HepG2 (cell line): ENCODE measurements around the gene SLC16A5. TPM values are rescaled to one million over a fixed set of nuclear protein-coding genes. Genes with fewer than 3 reads are reported as not detected.

Experiments used
- ATF6 ChIP-seq: sonication (generic); formaldehyde crosslinking; conservative IDR thresholded peaks from 2 replicates; pipeline ENCODE4 v1.4.0; 2020; ENCODE audit warnings: missing genetic modification reagents
- CREB3 ChIP-seq: sonication (generic); formaldehyde crosslinking; IDR thresholded peaks from 2 replicates; pipeline ENCODE4 v1.5.0; 2020; ENCODE audit warnings: missing genetic modification reagents
- E2F5 ChIP-seq: sonication (generic); formaldehyde crosslinking; conservative IDR thresholded peaks from 2 replicates; pipeline ENCODE4 v1.4.0; 2020; ENCODE audit warnings: missing genetic modification reagents
- FOXK1 ChIP-seq: sonication (generic); formaldehyde crosslinking; IDR thresholded peaks from 2 replicates; pipeline ENCODE4 v1.4.0; 2020; ENCODE audit warnings: low read depth, missing genetic modification reagents, borderline replicate concordance
- GLI4 ChIP-seq: sonication (generic); formaldehyde crosslinking; IDR thresholded peaks from 2 replicates; pipeline ENCODE4 v1.5.1; 2020; ENCODE audit warnings: missing genetic modification reagents, mild to moderate bottlenecking, moderate library complexity, borderline replicate concordance
- GZF1 ChIP-seq: sonication (generic); formaldehyde crosslinking; IDR thresholded peaks from 2 replicates; pipeline ENCODE4 v1.5.1; 2020; ENCODE audit warnings: mild to moderate bottlenecking, missing genetic modification reagents
- KDM3A ChIP-seq: IDR thresholded peaks from 2 replicates; pipeline ENCODE4 v1.6.1; 2018; ENCODE audit warnings: low read depth, missing compliant biosample characterization
- NFIC ChIP-seq: IDR thresholded peaks from 2 replicates; pipeline ENCODE4 v1.6.1; 2012; ENCODE audit warnings: mild to moderate bottlenecking, low read length, inconsistent platforms
- RFX3 ChIP-seq: IDR thresholded peaks from 2 replicates; pipeline ENCODE4 v1.6.1; 2016; ENCODE audit warnings: missing biosample characterization, missing genetic modification reagents
- RFXANK ChIP-seq: IDR thresholded peaks from 2 replicates; pipeline ENCODE4 v1.6.1; 2016
- SIX4 ChIP-seq: sonication (generic); formaldehyde crosslinking; IDR thresholded peaks from 2 replicates; pipeline ENCODE4 v1.4.0; 2020; ENCODE audit warnings: missing genetic modification reagents
- TCF12 ChIP-seq, 2 experiments: fragments of 450-650 bp in 1 of 2; sonication (generic) in 1 of 2; formaldehyde crosslinking in 1 of 2; IDR thresholded peaks; 2 replicates each; pipeline versions ENCODE4 v1.6.1 to v1.8.0; 2017 to 2022; ENCODE audit warnings: antibody characterized with exemption in 1 of 2, mild to moderate bottlenecking in 1 of 2, missing genetic modification reagents in 1 of 2, moderate library complexity in 1 of 2
- TFDP1 ChIP-seq: IDR thresholded peaks from 2 replicates; pipeline ENCODE4 v1.6.1; 2016; ENCODE audit warnings: missing compliant biosample characterization, missing genetic modification reagents, borderline replicate concordance
- TOE1 ChIP-seq: sonication (generic); formaldehyde crosslinking; IDR thresholded peaks from 2 replicates; pipeline ENCODE4 v1.4.0; 2020; ENCODE audit warnings: mild to moderate bottlenecking, missing genetic modification reagents
- ZBTB20 ChIP-seq: sonication (generic); formaldehyde crosslinking; IDR thresholded peaks from 2 replicates; pipeline ENCODE4 v1.8.1; 2023; ENCODE audit warnings: missing genetic modification reagents, low read depth, mild to moderate bottlenecking, borderline replicate concordance
- ZFYVE20 ChIP-seq: sonication (generic); formaldehyde crosslinking; IDR thresholded peaks from 2 replicates; pipeline ENCODE4 v1.8.0; 2023; ENCODE audit warnings: low read depth, mild to moderate bottlenecking, moderate library complexity, missing genetic modification reagents, borderline replicate concordance
- ZNF264 ChIP-seq: sonication (generic); formaldehyde crosslinking; IDR thresholded peaks from 2 replicates; pipeline ENCODE4 v1.4.0; 2020; ENCODE audit warnings: missing genetic modification reagents
- ZNF343 ChIP-seq: sonication (generic); formaldehyde crosslinking; IDR thresholded peaks from 2 replicates; pipeline ENCODE4 v1.4.0; 2020; ENCODE audit warnings: mild to moderate bottlenecking, missing genetic modification reagents
- ZNF362 ChIP-seq: sonication (generic); formaldehyde crosslinking; IDR thresholded peaks from 2 replicates; pipeline ENCODE4 v1.4.0; 2020; ENCODE audit warnings: missing genetic modification reagents, mild to moderate bottlenecking, borderline replicate concordance
- ZNF557 ChIP-seq: sonication (generic); formaldehyde crosslinking; IDR thresholded peaks from 2 replicates; pipeline ENCODE4 v1.4.0; 2020; ENCODE audit warnings: missing genetic modification reagents
- ZNF589 ChIP-seq: sonication (generic); formaldehyde crosslinking; conservative IDR thresholded peaks from 2 replicates; pipeline ENCODE4 v1.8.0; 2022; ENCODE audit warnings: mild to moderate bottlenecking, moderate library complexity, missing genetic modification reagents
- ZNF747 ChIP-seq: sonication (generic); formaldehyde crosslinking; IDR thresholded peaks from 2 replicates; pipeline ENCODE4 v1.8.1; 2023; ENCODE audit warnings: missing genetic modification reagents, mild to moderate bottlenecking, borderline replicate concordance
- ZNF780A ChIP-seq: sonication (generic); formaldehyde crosslinking; IDR thresholded peaks from 2 replicates; pipeline ENCODE4 v1.8.0; 2022; ENCODE audit warnings: mild to moderate bottlenecking, missing genetic modification reagents, moderate library complexity
- polyA plus RNA-seq, 8 experiments: library from polyadenylated mRNA; depleted of rRNA in 3 of 8; stranded (reverse) in 7 of 8; unstranded in 1 of 8; fragments of >200 nt; fragmentation: Illumina TruSeq in 4 of 8; extraction: Trizol in 4 of 8; gene quantifications; 2 replicates each; pipeline versions ENCODE4 v1.2.1 to v1.2.3, GENCODE V29; 2011 to 2016; ENCODE audit warnings: low read depth in 4 of 8, missing spikeins in 1 of 8, mixed read lengths in 1 of 8; ENCODE audit not compliant: insufficient read depth in 1 of 8
- total RNA-seq, 5 experiments: library from RNA; depleted of rRNA; stranded (reverse); fragments of >200 nt; fragmentation: Illumina TruSeq; extraction: Trizol; gene quantifications; 2 replicates each; pipeline ENCODE4 v1.2.3, GENCODE V29; 2016; ENCODE audit warnings: low read depth in 1 of 5

SLC16A5 gene
- total and polyA plus RNA-seq, 2 of the 13 experiments (the other 11 are each of a cell fraction or from before 2014, with no cell fraction given): 0.69 to 5.6 TPM

GRCh38 chr17:75046407-75047289 lies 41.1 kb upstream of the SLC16A5 start, which contains the start of the genes ATP5PD and KCTD2 (continued):
- TF ChIP-seq ZNF589 (CRISPR knock-in tag): peak; percentile 79
- no peak; the same call in 1 of the 2 replicates for TF ChIP-seq RFXANK (CRISPR knock-in tag)
- peak; percentile 89 for TF ChIP-seq ZNF343 (CRISPR knock-in tag)
- peak; percentile 35; the same call in 1 of the 2 replicates for TF ChIP-seq ZNF362 (CRISPR knock-in tag)
- no peak for TF ChIP-seq ZNF557 (CRISPR knock-in tag)
- no peak for TF ChIP-seq GZF1 (CRISPR knock-in tag)
- TF ChIP-seq KDM3A (CRISPR knock-in tag): peak; percentile 33; the same call in 1 of the 2 replicates
- TF ChIP-seq ZNF747: peak; percentile 61; the same call in 1 of the 2 replicates
- no peak for TF ChIP-seq NFIC
- TF ChIP-seq SIX4 (CRISPR knock-in tag): peak; percentile 18; the same call in 1 of the 2 replicates
- TF ChIP-seq ZNF264 (CRISPR knock-in tag): no peak
- TF ChIP-seq ZFYVE20 (CRISPR knock-in tag): 0 out of 2 replicates have a peak, but pooled peaks have one; percentile 23
- TF ChIP-seq ATF6 (CRISPR knock-in tag): no peak
- TF ChIP-seq TOE1: no peak
- TF ChIP-seq RFX3 (CRISPR knock-in tag): no peak
- no peak for TF ChIP-seq TCF12 (IDR thresholded peaks at IDR 0.05)
- TF ChIP-seq TCF12 (CRISPR knock-in tag; IDR thresholded peaks at IDR 0.05): peak; percentile 69; the same call in 1 of the 2 replicates
- TF ChIP-seq FOXK1 (CRISPR knock-in tag): peak; percentile 32; the same call in 1 of the 2 replicates
- peak; percentile 92; the same call in 1 of the 2 replicates for TF ChIP-seq GLI4 (CRISPR knock-in tag)
- TF ChIP-seq TFDP1: peak; percentile 38
- TF ChIP-seq E2F5: peak; percentile 79; the same call in 1 of the 2 replicates
- TF ChIP-seq CREB3 (CRISPR knock-in tag): 0 out of 2 replicates have a peak, but pooled peaks have one; percentile 57
- TF ChIP-seq ZBTB20 (CRISPR knock-in tag): peak; percentile 68
- TF ChIP-seq ZNF780A (CRISPR knock-in tag): no peak
